RWPE2 (cell line): ENCODE measurements around the gene AOPEP.

Experiments used
- ATAC-seq: fragments of 200-7000 bp; cut with Tn5 transposase; 3 replicates; pipeline ENCODE4 v1.9.1; 2021; ENCODE audit warnings: low read depth
- DNase-seq: peaks from one replicate; pipeline ENCODE4 v3.0.0-alpha.2; 2020; ENCODE audit warnings: low spot score
- H3K27ac ChIP-seq: fragments of 450-650 bp; 2 replicates; pipeline ENCODE4 v1.5.1; 2017; ENCODE audit warnings: mild to moderate bottlenecking; ENCODE audit not compliant: poor library complexity, severe bottlenecking
- H3K27me3 ChIP-seq: fragments of 250-450 bp; sonication (Bioruptor Pico); 2 replicates; pipeline ENCODE4 v1.5.1; 2021; ENCODE audit warnings: mild to moderate bottlenecking, moderate library complexity; ENCODE audit not compliant: insufficient read depth, poor library complexity, severe bottlenecking
- H3K36me3 ChIP-seq: fragments of 250-450 bp; sonication (Bioruptor Pico); 2 replicates; pipeline ENCODE4 v1.5.1; 2020; ENCODE audit warnings: low read depth, mild to moderate bottlenecking, moderate library complexity
- H3K4me1 ChIP-seq: fragments of 250-450 bp; sonication (Bioruptor Pico); 2 replicates; pipeline ENCODE4 v1.5.1; 2021; ENCODE audit warnings: mild to moderate bottlenecking, moderate library complexity; ENCODE audit not compliant: insufficient read depth, poor library complexity, severe bottlenecking
- H3K4me3 ChIP-seq: fragments of 250-450 bp; sonication (Bioruptor Pico); 2 replicates; pipeline ENCODE4 v1.5.1; 2021; ENCODE audit warnings: mild to moderate bottlenecking, moderate library complexity; ENCODE audit not compliant: severe bottlenecking
- H3K9me3 ChIP-seq: fragments of 250-450 bp; sonication (Bioruptor Pico); 2 replicates; pipeline ENCODE4 v1.5.1; 2021; ENCODE audit warnings: mild to moderate bottlenecking, moderate library complexity; ENCODE audit not compliant: severe bottlenecking
- CTCF ChIP-seq: fragments of 450-650 bp; IDR thresholded peaks from one replicate; pipeline ENCODE4 v1.5.1; 2017; ENCODE audit warnings: mild to moderate bottlenecking, moderate library complexity; ENCODE audit not compliant: poor library complexity, severe bottlenecking

AOPEP gene

GRCh38 chr9:95012902-95013301, 286.4 kb downstream of the AOPEP start:
- TF ChIP-seq CTCF = no peak
- no peaks in the 10 kb centered on the region for H3K9me3 ChIP-seq
- H3K27me3 ChIP-seq = no peaks in the 10 kb centered on the region
- DNase-seq (no peak), ATAC-seq (no peak)
- H3K4me3 ChIP-seq = no peak overlapping the region
- peaks cover 44% of the 10 kb centered on the region for H3K4me1 ChIP-seq
- H3K27ac ChIP-seq = peak overlapping the region; percentile 94
- peaks cover 86% of the 10 kb centered on the region for H3K36me3 ChIP-seq

- peaks cover 42% of the 10 kb centered on the region for H3K4me1 ChIP-seq
- peak overlapping the region; percentile 94 for H3K27ac ChIP-seq
- H3K4me3 ChIP-seq = no peak overlapping the region
- H3K36me3 ChIP-seq = peaks cover 79% of the 10 kb centered on the region
- no peak for DNase-seq
- TF ChIP-seq CTCF = no peak
- no peaks in the 10 kb centered on the region for H3K27me3 ChIP-seq
- ATAC-seq = no peak
- no peaks in the 10 kb centered on the region for H3K9me3 ChIP-seq
These were observed 288.4 kb downstream of the AOPEP start for GRCh38 chr9:95014917-95015316.

GRCh38 chr9:95015569-95015968, 289.1 kb downstream of the AOPEP start:
- ATAC-seq (no peak), DNase-seq (no peak)
- Histone ChIP-seq H3K9me3 (no peaks in the 10 kb centered on the region), H3K27me3 (no peaks in the 10 kb centered on the region), H3K4me1 (peaks cover 41% of the 10 kb centered on the region), H3K4me3 (no peak overlapping the region), H3K27ac (peak overlapping the region; percentile 94), H3K36me3 (peaks cover 79% of the 10 kb centered on the region)
- no peak for TF ChIP-seq CTCF

GRCh38 chr9:95017062-95017461, 290.6 kb downstream of the AOPEP start:
- Histone ChIP-seq H3K27ac (peak overlapping the region; percentile 94), H3K27me3 (no peaks in the 10 kb centered on the region), H3K4me1 (peaks cover 44% of the 10 kb centered on the region), H3K9me3 (no peaks in the 10 kb centered on the region), H3K4me3 (no peak overlapping the region), H3K36me3 (peaks cover 76% of the 10 kb centered on the region)
- TF ChIP-seq CTCF = no peak
- ATAC-seq (no peak), DNase-seq (no peak)

GRCh38 chr9:95017661-95018060, 291.2 kb downstream of the AOPEP start:
- ATAC-seq = peak; percentile 38; the same call in 2 of the 3 replicates
- Histone ChIP-seq H3K4me1 (peaks cover 40% of the 10 kb centered on the region), H3K4me3 (no peak overlapping the region)

More at GRCh38 chr9:95017661-95018060, 291.2 kb downstream of the AOPEP start:
- Histone ChIP-seq H3K9me3 (no peaks in the 10 kb centered on the region), H3K27me3 (no peaks in the 10 kb centered on the region), H3K36me3 (peaks cover 71% of the 10 kb centered on the region), H3K27ac (peak overlapping the region; percentile 94)
- no peak for TF ChIP-seq CTCF
- DNase-seq = no peak
